Mammary epithelial cell (primary cell): ENCODE measurements around the gene VENTX.

Source experiments
- CTCF ChIP-seq, 2 donors: IDR thresholded peaks in 1 of 2; conservative IDR thresholded peaks in 1 of 2; 2 replicates each; pipeline ENCODE4 v1.5.1; 2011 to 2012; ENCODE audit warnings: inconsistent platforms in 2 of 2, low read length in 2 of 2, mild to moderate bottlenecking in 2 of 2, control low read depth in 1 of 2, low read depth in 1 of 2; ENCODE audit not compliant: insufficient read depth in 1 of 2; ENCODE audit errors: extremely low read depth in 1 of 2
- EZH2 ChIP-seq: IDR thresholded peaks from 2 replicates; pipeline ENCODE4 v1.6.1; 2012; ENCODE audit warnings: low read length, inconsistent platforms, borderline replicate concordance

- TF ChIP-seq EZH2 (no peak), CTCF (conservative IDR thresholded peaks at IDR 0.05 in 1 of 2, IDR thresholded peaks at IDR 0.05 in 1 of 2; ENCODE audit: extremely low read depth in 1 of 2, insufficient read depth in 1 of 2, low read depth in 1 of 2, low read length in 2 of 2) (no peak)
Observed at GRCh38 chr10:133255323-133255722, 17.7 kb downstream of the VENTX start.
